ENCODE results near the gene PPM1K. TPM values are rescaled to one million over a fixed set of nuclear protein-coding genes. Genes with fewer than 3 reads are reported as not detected.

Gene PPM1K
- total RNA-seq, 4 donors from 2014 or later = 18.9 to 59.3 (median 38.2) TPM

DNA sequence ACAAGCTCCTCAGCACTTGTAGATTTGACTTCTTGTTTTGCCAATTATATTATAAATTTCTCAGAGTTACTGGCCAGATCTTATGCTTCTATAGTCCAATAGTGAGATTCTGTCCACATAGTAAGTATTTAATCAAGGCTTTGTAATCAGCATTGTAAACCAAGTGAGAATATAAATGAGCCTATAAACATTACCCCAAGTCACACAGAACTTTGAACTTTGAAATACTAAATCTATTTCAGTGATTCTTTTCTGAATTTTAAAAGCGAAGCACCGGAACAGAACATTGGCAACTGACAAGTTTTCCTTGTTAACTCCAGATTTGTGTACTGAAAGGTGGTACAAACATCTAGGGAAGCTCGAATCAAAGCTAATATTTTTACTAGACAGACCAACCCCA lies 37.2 kb downstream of the PPM1K start:
- H3K27ac ChIP-seq = no peak overlapping the region
- H3K36me3 ChIP-seq = no peaks in the 10 kb centered on the region
- no peaks in the 10 kb centered on the region for H3K9me3 ChIP-seq
- TF ChIP-seq POLR2A (IDR thresholded peaks at IDR 0.05) (no peak), POLR2AphosphoS5 (IDR thresholded peaks at IDR 0.05) (no peak)
- peaks cover 18% of the 10 kb centered on the region for H3K27me3 ChIP-seq
- H3K4me1 ChIP-seq = no peaks in the 10 kb centered on the region
- WGBS, 2 donors (ENCODE audit: low coverage in 1 of 2) = 81 to 100% methylated on average over 1 to 3 of the region's 3 CpGs
- ATAC-seq = no peak
- H3K4me3 ChIP-seq = no peak overlapping the region

DNA sequence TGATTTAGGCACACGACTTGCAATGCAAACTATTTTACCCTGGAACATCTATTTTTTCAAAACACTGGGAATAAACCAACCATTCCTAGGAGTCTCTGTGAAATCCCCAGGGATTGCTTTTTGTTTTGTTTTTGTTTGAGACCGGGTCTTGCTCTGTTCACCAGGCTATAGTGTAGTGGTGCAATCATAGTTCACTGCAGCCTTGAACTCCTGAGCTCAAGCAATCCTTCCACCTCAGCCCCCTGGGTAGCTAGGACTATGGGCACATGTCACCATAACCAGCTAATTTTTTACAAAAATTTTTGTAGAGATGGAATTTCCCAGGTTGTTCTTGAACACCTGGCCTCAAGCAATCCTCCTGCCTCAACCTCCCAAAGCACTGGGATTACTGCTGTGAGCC lies 37.8 kb downstream of the PPM1K start:
- Histone ChIP-seq H3K4me1 (no peaks in the 10 kb centered on the region), H3K36me3 (no peaks in the 10 kb centered on the region), H3K9me3 (no peaks in the 10 kb centered on the region), H3K27me3 (peaks cover 18% of the 10 kb centered on the region), H3K27ac (no peak overlapping the region), H3K4me3 (no peak overlapping the region)
- TF ChIP-seq POLR2AphosphoS5 (IDR thresholded peaks at IDR 0.05) (no peak), EP300 (IDR thresholded peaks at IDR 0.05) (no peak), POLR2A (IDR thresholded peaks at IDR 0.05) (no peak)
- TF ChIP-seq, protein P1, sequence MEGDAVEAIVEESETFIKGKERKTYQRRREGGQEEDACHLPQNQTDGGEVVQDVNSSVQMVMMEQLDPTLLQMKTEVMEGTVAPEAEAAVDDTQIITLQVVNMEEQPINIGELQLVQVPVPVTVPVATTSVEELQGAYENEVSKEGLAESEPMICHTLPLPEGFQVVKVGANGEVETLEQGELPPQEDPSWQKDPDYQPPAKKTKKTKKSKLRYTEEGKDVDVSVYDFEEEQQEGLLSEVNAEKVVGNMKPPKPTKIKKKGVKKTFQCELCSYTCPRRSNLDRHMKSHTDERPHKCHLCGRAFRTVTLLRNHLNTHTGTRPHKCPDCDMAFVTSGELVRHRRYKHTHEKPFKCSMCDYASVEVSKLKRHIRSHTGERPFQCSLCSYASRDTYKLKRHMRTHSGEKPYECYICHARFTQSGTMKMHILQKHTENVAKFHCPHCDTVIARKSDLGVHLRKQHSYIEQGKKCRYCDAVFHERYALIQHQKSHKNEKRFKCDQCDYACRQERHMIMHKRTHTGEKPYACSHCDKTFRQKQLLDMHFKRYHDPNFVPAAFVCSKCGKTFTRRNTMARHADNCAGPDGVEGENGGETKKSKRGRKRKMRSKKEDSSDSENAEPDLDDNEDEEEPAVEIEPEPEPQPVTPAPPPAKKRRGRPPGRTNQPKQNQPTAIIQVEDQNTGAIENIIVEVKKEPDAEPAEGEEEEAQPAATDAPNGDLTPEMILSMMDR (IDR thresholded peaks at IDR 0.05) = no peak
- ATAC-seq = no peak
- WGBS, 2 donors (ENCODE audit: low coverage in 1 of 2) = 50 to 79% methylated on average over 1 to 2 of the region's 2 CpGs

DNA sequence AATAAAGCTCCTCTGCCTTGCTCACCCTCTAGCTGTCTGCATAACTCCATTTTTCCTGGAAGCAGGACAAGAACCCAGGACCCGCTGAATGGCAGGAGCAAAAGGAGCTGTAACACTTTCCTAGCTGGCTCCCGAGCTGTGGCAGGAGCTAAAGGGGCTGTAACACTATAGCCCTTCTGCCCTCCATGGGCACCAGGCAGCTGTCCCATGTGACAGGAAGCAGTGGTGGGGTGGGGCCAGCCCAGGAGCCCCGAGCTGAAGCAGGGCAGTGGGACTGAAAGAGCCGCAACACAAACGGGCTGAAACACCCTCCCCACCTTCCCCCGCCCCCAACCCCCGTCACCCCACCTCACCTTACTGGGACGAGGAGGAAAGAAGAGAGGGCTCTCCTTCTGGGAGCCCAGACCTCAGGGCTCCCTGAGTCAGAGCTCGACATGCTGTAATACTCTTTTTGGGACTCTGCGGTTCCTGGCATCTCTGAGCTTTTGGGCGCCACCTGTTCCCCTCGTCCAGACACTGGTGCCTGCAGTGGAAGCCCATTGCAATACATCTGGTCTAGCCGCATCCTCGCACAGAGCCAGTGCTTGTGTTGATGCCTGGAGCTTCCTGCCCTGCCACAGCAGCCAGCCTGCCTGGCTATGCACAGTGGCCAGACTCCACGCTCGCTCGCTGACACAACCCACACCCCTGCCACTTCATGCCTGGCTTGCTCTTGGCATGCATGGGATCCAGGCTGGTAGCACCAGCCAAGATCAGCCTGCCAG lies 39.4 kb downstream of the PPM1K start:
- ATAC-seq = no peak
- Histone ChIP-seq H3K4me3 (peak overlapping the region in 1 of 2 donors; percentile 12), H3K9me3 (no peaks in the 10 kb centered on the region), H3K36me3 (no peaks in the 10 kb centered on the region), H3K27ac (no peak overlapping the region), H3K27me3 (peaks cover 18% of the 10 kb centered on the region), H3K4me1 (no peaks in the 10 kb centered on the region)
- 60% methylated on average over 1 of the region's 17 CpGs; no CpG with 5 or more reads in 1 of the 2 donors for WGBS, 2 donors (ENCODE audit: low coverage in 1 of 2)
- TF ChIP-seq POLR2A (IDR thresholded peaks at IDR 0.05) (no peak), EP300 (IDR thresholded peaks at IDR 0.05) (no peak), POLR2AphosphoS5 (IDR thresholded peaks at IDR 0.05) (no peak)
- TF ChIP-seq, protein P1 (IDR thresholded peaks at IDR 0.05) = no peak

- no peak for ATAC-seq
- Histone ChIP-seq H3K4me1 (no peaks in the 10 kb centered on the region), H3K36me3 (no peaks in the 10 kb centered on the region), H3K4me3 (no peak overlapping the region), H3K9me3 (no peaks in the 10 kb centered on the region), H3K27me3 (peaks cover 18% of the 10 kb centered on the region), H3K27ac (no peak overlapping the region)
- WGBS, 2 donors (ENCODE audit: low coverage in 1 of 2) = no CpG with 5 or more reads among the region's 13 CpGs
- no peak for TF ChIP-seq EP300 (IDR thresholded peaks at IDR 0.05)
- TF ChIP-seq, protein P1 (IDR thresholded peaks at IDR 0.05) = no peak
- TF ChIP-seq POLR2A (IDR thresholded peaks at IDR 0.05) = no peak
- no peak for TF ChIP-seq POLR2AphosphoS5 (IDR thresholded peaks at IDR 0.05)
Measured at GRCh38 chr4:88244056-88244455, 40.3 kb downstream of the PPM1K start.

DNA sequence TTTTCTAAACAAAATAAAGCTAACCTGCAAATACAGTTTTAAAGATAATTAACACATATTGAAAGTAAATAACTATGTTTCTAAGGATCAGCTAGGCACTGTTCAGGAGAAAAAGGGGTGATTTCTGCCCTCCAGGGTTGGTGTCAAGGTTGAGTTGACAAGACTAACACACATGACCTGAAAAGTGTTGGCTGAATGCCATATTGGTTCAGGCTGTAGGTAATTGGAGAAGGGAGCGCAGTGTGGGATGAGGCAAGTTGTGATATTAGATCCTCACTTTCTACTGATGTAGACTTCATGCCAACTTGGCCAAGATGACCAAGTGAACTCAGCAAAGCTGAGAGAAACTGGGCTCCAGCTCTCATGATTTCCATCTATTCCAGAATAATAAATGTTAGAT lies 42.2 kb downstream of the PPM1K start:
- H3K4me1 ChIP-seq = no peaks in the 10 kb centered on the region
- no peak for ATAC-seq
- no peak overlapping the region for H3K4me3 ChIP-seq
- no peaks in the 10 kb centered on the region for H3K36me3 ChIP-seq
- 78 to 100% methylated on average over 1 of the region's 1 CpG for WGBS, 2 donors (ENCODE audit: low coverage in 1 of 2)
- H3K27me3 ChIP-seq = peaks cover 18% of the 10 kb centered on the region
- TF ChIP-seq POLR2AphosphoS5 (IDR thresholded peaks at IDR 0.05) (no peak), POLR2A (IDR thresholded peaks at IDR 0.05) (no peak)
- H3K9me3 ChIP-seq = no peaks in the 10 kb centered on the region
- H3K27ac ChIP-seq = no peak overlapping the region

- no peaks in the 10 kb centered on the region for H3K4me1 ChIP-seq
- TF ChIP-seq POLR2AphosphoS5 (IDR thresholded peaks at IDR 0.05) = no peak
- TF ChIP-seq, protein P1 (IDR thresholded peaks at IDR 0.05) = no peak
- TF ChIP-seq EP300 (IDR thresholded peaks at IDR 0.05) = no peak
- TF ChIP-seq POLR2A (IDR thresholded peaks at IDR 0.05) = no peak
- peak; percentile 62 for ATAC-seq
- WGBS, 2 donors (ENCODE audit: low coverage in 1 of 2) = no CpG with 5 or more reads among the region's 1 CpG
- no peak overlapping the region for H3K4me3 ChIP-seq
- H3K36me3 ChIP-seq = no peaks in the 10 kb centered on the region
- H3K27ac ChIP-seq = no peak overlapping the region
- no peaks in the 10 kb centered on the region for H3K9me3 ChIP-seq
- H3K27me3 ChIP-seq = peaks cover 14% of the 10 kb centered on the region
Measured at GRCh38 chr4:88240297-88240714, 44.1 kb downstream of the PPM1K start.
